ENCODE results near the gene EVI2B. TPM values are rescaled to one million over a fixed set of nuclear protein-coding genes. Genes with fewer than 3 reads are reported as not detected.
"Not testable (repeated sequence)": the region's sequence is repeated elsewhere in the genome, so short reads cannot be mapped to it uniquely, and the experiment has no call there.

Gene EVI2B
- 0.47 and 1.2 TPM in 2 replicates for total RNA-seq (2014; rRNA removed; shearing (Covaris generic))

- peak in 1 of 2 experiments; percentile 42 for DNase-seq (ENCODE audit: low read depth in 1 of 2, low spot score in 2 of 2)
- Histone ChIP-seq H3K36me3 (peaks cover 3% of the 10 kb centered on the region; the same call in 1 of the 2 replicates), H3K27ac (peak within 1 kb of the TSS; percentile 55), H3K4me3 (no peak within 1 kb of the TSS; the same call in 1 of the 2 replicates), H3K27me3 (replicated peaks) (no peaks in the 10 kb centered on the region), H3K4me1 (replicated peaks) (peaks cover 28% of the 10 kb centered on the region), H3K9me3 (replicated peaks) (no peaks in the 10 kb centered on the region)
Measured at GRCh38 chr17:31313982-31314781, at the start of gene EVI2B. TSS of gene EVI2B (minus strand) at chr17:31314054. CDS start at chr17:31305609, 8,445 bp downstream.

GRCh38 chr17:31357839-31358394 is 44.1 kb upstream of the EVI2B start:
- H3K9me3 ChIP-seq (replicated peaks) = no peaks in the 10 kb centered on the region
- peaks cover 18% of the 10 kb centered on the region for H3K4me1 ChIP-seq (replicated peaks)
- no peak overlapping the region for H3K27ac ChIP-seq
- H3K27me3 ChIP-seq (replicated peaks) = no peaks in the 10 kb centered on the region
- H3K36me3 ChIP-seq = peaks cover 76% of the 10 kb centered on the region
- DNase-seq (ENCODE audit: low read depth in 1 of 2, low spot score in 2 of 2) = peak in 1 of 2 experiments; percentile 11
- H3K4me3 ChIP-seq = no peak overlapping the region

GRCh38 chr17:31357091-31357490 is 43.2 kb upstream of the EVI2B start:
- H3K36me3 ChIP-seq = peaks cover 74% of the 10 kb centered on the region
- H3K27me3 ChIP-seq (replicated peaks) = no peaks in the 10 kb centered on the region
- no peak overlapping the region for H3K4me3 ChIP-seq
- H3K9me3 ChIP-seq (replicated peaks) = no peaks in the 10 kb centered on the region
- peaks cover 18% of the 10 kb centered on the region for H3K4me1 ChIP-seq (replicated peaks)
- DNase-seq (ENCODE audit: low read depth in 1 of 2, low spot score in 2 of 2) = no peak
- H3K27ac ChIP-seq = no peak overlapping the region

GRCh38 chr17:31355935-31356334 is 42.1 kb upstream of the EVI2B start:
- DNase-seq (ENCODE audit: low read depth in 1 of 2, low spot score in 2 of 2) = no peak
- no peaks in the 10 kb centered on the region for H3K27me3 ChIP-seq (replicated peaks)
- peaks cover 18% of the 10 kb centered on the region for H3K4me1 ChIP-seq (replicated peaks)
- no peak overlapping the region for H3K4me3 ChIP-seq
- peaks cover 79% of the 10 kb centered on the region for H3K36me3 ChIP-seq
- H3K27ac ChIP-seq = no peak overlapping the region
- H3K9me3 ChIP-seq (replicated peaks) = no peaks in the 10 kb centered on the region

- H3K9me3 ChIP-seq (replicated peaks) = no peaks in the 10 kb centered on the region
- no peak overlapping the region for H3K27ac ChIP-seq
- no peaks in the 10 kb centered on the region for H3K4me1 ChIP-seq (replicated peaks)
- no peaks in the 10 kb centered on the region for H3K27me3 ChIP-seq (replicated peaks)
- no peak for DNase-seq (ENCODE audit: low read depth in 1 of 2, low spot score in 2 of 2)
- H3K4me3 ChIP-seq = no peak overlapping the region
- peaks cover 52% of the 10 kb centered on the region for H3K36me3 ChIP-seq
Measured at GRCh38 chr17:31349454-31349853, 35.6 kb upstream of the EVI2B start.

GRCh38 chr17:31345191-31345747 is 31.4 kb upstream of the EVI2B start:
- H3K4me1 ChIP-seq (replicated peaks); H3K9me3 ChIP-seq (replicated peaks); H3K27ac ChIP-seq; DNase-seq (ENCODE audit: low read depth in 1 of 2, low spot score in 2 of 2); H3K27me3 ChIP-seq (replicated peaks); H3K4me3 ChIP-seq: not testable (repeated sequence)
- H3K36me3 ChIP-seq = peaks cover 39% of the 10 kb centered on the region

- Histone ChIP-seq H3K27me3 (replicated peaks) (no peaks in the 10 kb centered on the region), H3K4me1 (replicated peaks) (peaks cover 15% of the 10 kb centered on the region), H3K4me3 (no peak overlapping the region), H3K9me3 (replicated peaks) (no peaks in the 10 kb centered on the region), H3K36me3 (peaks cover 40% of the 10 kb centered on the region), H3K27ac (0 out of 2 replicates have a peak overlapping the region, but pooled peaks have one; percentile 5)
- peak in 1 of 2 experiments; percentile 37 for DNase-seq (ENCODE audit: low read depth in 1 of 2, low spot score in 2 of 2)
Measured at GRCh38 chr17:31339906-31340661, 26.2 kb upstream of the EVI2B start.

- H3K27ac ChIP-seq = peak overlapping the region; percentile 90
- DNase-seq (ENCODE audit: low read depth in 1 of 2, low spot score in 2 of 2) = no peak
- peaks cover 34% of the 10 kb centered on the region for H3K4me1 ChIP-seq (replicated peaks)
Measured at GRCh38 chr17:31329221-31329620, 15.4 kb upstream of the EVI2B start.

GRCh38 chr17:31328160-31328535 is 14.3 kb upstream of the EVI2B start:
- no peaks in the 10 kb centered on the region for H3K27me3 ChIP-seq (replicated peaks)
- peaks cover 34% of the 10 kb centered on the region for H3K4me1 ChIP-seq (replicated peaks)
- peaks cover 30% of the 10 kb centered on the region for H3K36me3 ChIP-seq
- H3K4me3 ChIP-seq = no peak overlapping the region
- peak overlapping the region; percentile 90 for H3K27ac ChIP-seq
- no peaks in the 10 kb centered on the region for H3K9me3 ChIP-seq (replicated peaks)
- DNase-seq (ENCODE audit: low read depth in 1 of 2, low spot score in 2 of 2) = no peak

More at GRCh38 chr17:31329221-31329620, 15.4 kb upstream of the EVI2B start:
- no peak overlapping the region for H3K4me3 ChIP-seq
- peaks cover 30% of the 10 kb centered on the region for H3K36me3 ChIP-seq
- no peaks in the 10 kb centered on the region for H3K9me3 ChIP-seq (replicated peaks)
- H3K27me3 ChIP-seq (replicated peaks) = no peaks in the 10 kb centered on the region

- Histone ChIP-seq H3K36me3 (peaks cover 30% of the 10 kb centered on the region), H3K27ac (peak overlapping the region; percentile 90), H3K27me3 (replicated peaks) (no peaks in the 10 kb centered on the region), H3K4me3 (no peak overlapping the region), H3K9me3 (replicated peaks) (no peaks in the 10 kb centered on the region), H3K4me1 (replicated peaks) (peaks cover 34% of the 10 kb centered on the region)
- peak; percentile 55 to 86 for DNase-seq (ENCODE audit: low read depth in 1 of 2, low spot score in 2 of 2)
Measured at GRCh38 chr17:31327534-31328159, 13.8 kb upstream of the EVI2B start.

- Histone ChIP-seq H3K36me3 (peaks cover 16% of the 10 kb centered on the region), H3K27me3 (replicated peaks) (no peaks in the 10 kb centered on the region), H3K4me1 (replicated peaks) (peaks cover 44% of the 10 kb centered on the region), H3K4me3 (no peak overlapping the region), H3K27ac (no peak overlapping the region), H3K9me3 (replicated peaks) (no peaks in the 10 kb centered on the region)
- no peak for DNase-seq (ENCODE audit: low read depth in 1 of 2, low spot score in 2 of 2)
Measured at GRCh38 chr17:31323551-31323950, 9.7 kb upstream of the EVI2B start.

- H3K9me3 ChIP-seq (replicated peaks) = no peaks in the 10 kb centered on the region
- no peaks in the 10 kb centered on the region for H3K27me3 ChIP-seq (replicated peaks)
- H3K4me1 ChIP-seq (replicated peaks) = peaks cover 34% of the 10 kb centered on the region
- peaks cover 13% of the 10 kb centered on the region for H3K36me3 ChIP-seq
- DNase-seq (ENCODE audit: low read depth in 1 of 2, low spot score in 2 of 2) = no peak
- no peak overlapping the region for H3K4me3 ChIP-seq
- no peak overlapping the region for H3K27ac ChIP-seq
Measured at GRCh38 chr17:31321966-31322365, 8.1 kb upstream of the EVI2B start.

- H3K27ac ChIP-seq = peak within 1 kb of the TSS; percentile 69
- peaks cover 29% of the 10 kb centered on the region for H3K4me1 ChIP-seq (replicated peaks)
- H3K4me3 ChIP-seq = peak within 1 kb of the TSS; percentile 20
- no peaks in the 10 kb centered on the region for H3K27me3 ChIP-seq (replicated peaks)
- peak; percentile 58 to 76 for DNase-seq (ENCODE audit: low read depth in 1 of 2, low spot score in 2 of 2)
- H3K9me3 ChIP-seq (replicated peaks) = no peaks in the 10 kb centered on the region
- H3K36me3 ChIP-seq = peaks cover 11% of the 10 kb centered on the region
Measured at GRCh38 chr17:31321481-31321880, 7.6 kb upstream of the EVI2B start, which contains the start of gene EVI2A. TSS of gene EVI2A (minus strand) at chr17:31321622. CDS start at chr17:31319013, 2,609 bp downstream.

Measured in SJSA1 (cell line).